Left kidney (tissue), 8 donors: Measurements from ENCODE around the gene OR2G2. TPM values are rescaled to one million over a fixed set of nuclear protein-coding genes. Genes with fewer than 3 reads are reported as not detected.
A peak's percentile ranks its signal among the peaks of the same experiment; 100 is the strongest.

Experiments
- DNase-seq: peaks from one replicate; pipeline ENCODE4 v3.0.0-alpha.2; 2013
- long read RNA-seq, 8 donors: transcript quantifications; one replicate each; lab custom pipeline, GENCODE V29; 2026
- polyA plus RNA-seq: library from polyadenylated mRNA; unstranded; fragments of 120-200 nt; gene quantifications from one replicate; pipeline ENCODE4 v1.2.1, GENCODE V29; 2013; ENCODE audit not compliant: insufficient read length

The OR2G2 gene, protein sequence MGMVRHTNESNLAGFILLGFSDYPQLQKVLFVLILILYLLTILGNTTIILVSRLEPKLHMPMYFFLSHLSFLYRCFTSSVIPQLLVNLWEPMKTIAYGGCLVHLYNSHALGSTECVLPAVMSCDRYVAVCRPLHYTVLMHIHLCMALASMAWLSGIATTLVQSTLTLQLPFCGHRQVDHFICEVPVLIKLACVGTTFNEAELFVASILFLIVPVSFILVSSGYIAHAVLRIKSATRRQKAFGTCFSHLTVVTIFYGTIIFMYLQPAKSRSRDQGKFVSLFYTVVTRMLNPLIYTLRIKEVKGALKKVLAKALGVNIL
- polyA plus RNA-seq = not detected
- long read RNA-seq, donor 1 = 0 reads
- long read RNA-seq, donor 2 = 0 reads
- long read RNA-seq, donor 3 = 0 reads
- long read RNA-seq, donor 4 = 0 reads
- long read RNA-seq, donor 5 = 0 reads
- long read RNA-seq, donor 6 = 0 reads
- long read RNA-seq, donor 7 = 0 reads
- long read RNA-seq, donor 8 = 0 reads

DNA sequence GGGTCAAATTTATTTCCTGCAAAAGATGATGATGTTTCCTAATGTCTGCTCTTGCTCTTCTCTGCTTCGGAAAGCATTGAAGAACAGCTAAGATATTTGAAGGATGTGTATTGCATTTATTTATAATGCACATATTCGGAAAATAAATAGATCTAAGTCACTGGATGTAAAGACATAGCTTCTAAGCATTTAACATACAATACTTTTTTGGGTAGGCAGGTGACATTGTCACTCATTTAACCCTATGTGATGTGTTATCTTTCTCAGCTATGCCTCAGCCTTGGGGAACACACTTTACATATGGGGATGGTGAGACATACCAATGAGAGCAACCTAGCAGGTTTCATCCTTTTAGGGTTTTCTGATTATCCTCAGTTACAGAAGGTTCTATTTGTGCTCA lies at the start of gene OR2G2:
OR2G2 (plus strand) TSS at position 301 of the 400 bp plus-strand sequence; CDS start at position 301, 0 bp downstream.
- DNase-seq = no peak

DNA sequence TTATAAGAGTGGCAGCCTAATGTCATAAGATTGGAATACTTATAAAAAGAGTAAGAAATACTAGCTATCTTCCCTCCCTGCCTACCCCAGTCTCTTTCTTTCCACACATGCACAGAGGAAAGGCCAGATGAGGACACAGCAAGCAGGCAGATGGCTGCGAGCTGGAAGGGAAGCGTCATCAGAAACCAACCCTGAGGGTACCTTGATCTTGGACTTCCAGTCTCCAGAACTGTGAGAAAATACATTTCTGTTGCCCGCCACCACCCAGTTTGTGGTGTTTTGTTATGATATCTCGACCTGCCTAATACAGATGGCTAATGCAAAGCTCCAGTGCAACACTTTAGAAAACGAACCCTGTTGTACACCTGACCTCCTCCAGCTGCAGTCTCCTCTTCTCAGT lies 49.6 kb upstream of the OR2G2 start:
- no peak for DNase-seq

DNA sequence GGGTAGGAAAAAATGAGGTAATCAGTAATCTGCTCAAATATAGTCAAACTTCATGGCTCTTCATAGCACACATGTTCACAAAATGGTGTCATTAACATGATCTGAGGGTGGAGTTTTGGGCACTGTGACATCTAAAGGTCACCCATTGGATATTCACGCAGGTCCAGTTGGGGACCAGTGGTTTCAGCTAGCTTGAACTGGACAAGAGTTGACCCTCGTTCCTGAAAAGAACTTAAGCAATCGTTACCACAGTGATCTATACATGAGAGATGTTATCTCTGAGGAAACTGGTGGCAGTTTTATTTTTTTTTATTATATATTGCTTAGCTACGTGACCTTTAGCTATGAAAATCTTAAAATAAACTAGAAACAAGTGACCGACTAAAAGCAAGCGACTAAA lies 48.9 kb upstream of the OR2G2 start:
- DNase-seq = no peak

DNA sequence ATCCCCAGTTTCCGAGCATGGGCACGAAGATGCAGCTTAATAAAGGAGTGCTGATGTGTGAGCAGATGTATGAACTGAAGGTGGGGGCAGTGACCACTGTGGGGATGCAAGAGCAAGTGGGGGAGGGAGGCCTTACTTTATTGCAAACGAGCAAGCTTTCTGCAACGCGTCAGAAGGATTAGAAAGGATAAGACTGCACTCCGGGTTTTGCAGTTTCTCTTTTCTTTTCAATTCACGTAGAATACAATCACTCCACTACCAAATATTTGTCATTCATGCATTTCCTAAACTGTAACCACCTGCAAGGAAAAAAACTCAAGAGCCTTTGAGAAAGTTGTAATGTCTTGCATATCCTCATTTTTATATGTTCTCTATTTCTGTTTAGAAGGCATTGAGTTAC lies 47.6 kb upstream of the OR2G2 start:
- DNase-seq = no peak

DNA sequence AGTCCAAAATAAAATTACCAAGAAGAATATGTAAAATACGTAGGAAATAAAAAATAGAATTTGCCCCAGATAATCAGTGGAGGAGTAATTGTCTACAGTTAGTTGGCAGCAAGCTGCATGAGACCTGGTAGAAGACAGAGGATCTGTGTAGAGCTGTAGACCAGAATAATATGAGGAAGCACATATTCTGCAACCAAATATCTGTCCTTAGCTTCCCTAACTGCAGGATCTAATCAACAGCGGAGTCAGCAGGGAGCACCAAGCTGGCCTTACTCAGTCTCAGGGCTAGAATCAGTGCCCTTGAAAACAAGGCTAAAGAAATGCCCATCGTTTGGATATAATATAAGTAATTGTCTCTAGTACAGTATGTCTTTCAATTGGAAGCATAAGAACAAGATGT lies 45.3 kb upstream of the OR2G2 start:
- DNase-seq = no peak

DNA sequence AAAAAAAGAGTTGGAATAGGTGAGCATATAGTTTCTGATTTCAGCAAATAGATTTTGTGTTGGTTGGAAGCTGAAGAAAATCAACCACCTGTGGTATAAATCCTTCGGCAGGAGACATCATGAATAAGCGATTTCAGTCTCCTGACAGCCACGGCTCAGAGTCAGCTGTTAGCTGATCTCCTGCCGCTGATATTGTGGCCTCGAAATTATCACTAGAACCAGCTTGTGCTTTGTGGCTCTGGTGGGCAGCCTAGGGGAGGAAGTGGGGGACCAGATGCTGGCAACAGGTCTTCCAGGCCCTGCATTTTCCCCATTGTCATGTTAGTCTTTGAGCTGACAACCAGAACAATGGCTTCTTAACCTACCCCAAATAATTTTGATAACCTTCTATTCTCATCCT lies 40.1 kb upstream of the OR2G2 start:
- no peak for DNase-seq

DNA sequence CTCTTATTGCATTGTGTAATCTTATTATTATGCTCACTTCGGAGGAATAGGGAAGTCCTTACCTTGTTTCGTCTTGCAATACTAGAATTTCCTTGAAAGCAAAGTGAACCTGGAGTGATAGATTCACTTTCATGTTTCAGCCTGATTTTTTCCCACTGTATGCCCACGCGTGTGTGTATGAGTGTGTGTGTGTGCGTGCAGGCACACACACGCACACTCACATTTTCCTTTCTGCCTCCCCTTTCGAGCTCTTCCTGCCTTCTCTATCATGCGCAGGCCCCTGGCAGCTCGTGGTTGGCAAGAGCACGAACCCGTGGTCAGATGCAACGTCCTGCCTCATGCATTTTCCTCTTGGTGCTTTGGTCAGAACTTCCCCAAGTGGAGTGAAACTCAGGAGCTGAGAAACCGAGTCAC lies 39.4 kb upstream of the OR2G2 start, which contains the start of gene GCSAML:
GCSAML (plus strand) TSS at position 366 of the 414 bp plus-strand sequence. CDS start 58 bp downstream, outside the sequence.
- DNase-seq = no peak

DNA sequence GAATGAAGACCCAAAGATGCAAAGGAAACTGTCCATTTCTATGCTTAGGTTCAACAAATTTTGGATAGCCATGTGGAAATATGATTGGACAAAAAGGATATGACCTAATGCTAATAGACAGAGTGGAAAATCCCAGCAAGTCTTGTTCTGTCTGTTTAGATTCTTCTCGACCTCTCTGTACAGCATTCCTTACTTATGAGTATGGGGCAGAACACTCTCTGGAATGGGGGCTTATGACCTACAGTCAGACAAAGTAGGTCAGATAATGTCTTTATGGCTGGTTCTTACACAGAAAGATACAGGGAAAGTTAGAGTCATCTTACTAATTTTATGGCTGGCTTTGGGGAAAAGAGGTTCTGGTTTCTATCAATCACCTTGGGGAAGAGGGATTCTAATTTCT lies 36.4 kb upstream of the OR2G2 start:
- no peak for DNase-seq

DNA sequence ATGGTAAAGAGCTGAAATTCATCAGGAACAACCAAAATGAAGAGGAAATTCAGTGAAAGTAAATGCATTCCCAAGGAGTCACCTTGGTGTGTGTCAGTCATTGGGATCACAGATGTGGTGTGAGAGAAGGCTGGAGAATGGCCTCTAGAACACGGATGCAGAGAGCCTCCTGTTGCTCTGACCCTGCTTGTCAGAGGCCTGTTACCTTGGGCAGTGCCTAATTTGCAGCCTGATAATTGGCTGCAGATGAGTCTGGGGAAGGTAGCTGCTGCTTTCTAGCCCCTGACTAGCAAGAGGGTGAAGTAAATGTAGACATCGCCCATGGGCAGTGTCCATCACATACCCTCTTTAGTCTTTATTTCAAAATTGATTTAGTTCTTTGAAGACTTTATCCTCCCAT lies 35.9 kb upstream of the OR2G2 start:
- DNase-seq = no peak

DNA sequence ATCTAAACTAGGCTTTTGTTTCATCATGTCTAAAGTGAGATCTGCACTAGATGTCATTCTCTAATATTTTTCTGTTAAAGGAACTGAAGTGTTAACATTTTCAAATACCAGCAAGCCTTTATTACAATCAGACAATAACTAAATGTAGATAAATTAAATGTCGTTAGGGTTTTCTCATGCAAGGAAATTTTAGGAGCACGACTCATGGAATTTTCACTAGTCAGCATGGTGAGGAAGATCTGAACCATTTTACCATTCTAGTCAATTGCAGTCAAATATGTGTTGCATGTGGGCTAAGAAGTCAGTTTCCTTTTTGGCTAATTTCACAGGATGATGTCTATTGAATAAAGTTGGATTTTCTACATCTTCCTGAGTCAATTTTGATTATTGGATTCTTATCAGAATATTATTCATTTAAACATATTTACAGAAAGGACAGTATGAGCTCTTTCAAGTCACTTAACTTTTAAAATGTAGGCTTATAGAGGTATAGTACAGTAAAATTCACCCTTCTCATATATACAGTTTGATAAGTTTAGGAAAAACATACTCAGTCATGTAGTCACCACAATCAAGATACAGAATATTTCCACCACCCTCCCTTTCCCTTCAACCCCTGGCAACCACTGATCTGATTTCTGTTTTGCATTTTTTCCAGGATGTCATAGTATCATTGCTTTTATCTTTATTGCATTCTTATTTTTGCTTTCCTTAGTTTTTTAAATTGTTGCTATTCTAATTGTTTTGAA lies 30.1 kb upstream of the OR2G2 start:
- no peak for DNase-seq

DNA sequence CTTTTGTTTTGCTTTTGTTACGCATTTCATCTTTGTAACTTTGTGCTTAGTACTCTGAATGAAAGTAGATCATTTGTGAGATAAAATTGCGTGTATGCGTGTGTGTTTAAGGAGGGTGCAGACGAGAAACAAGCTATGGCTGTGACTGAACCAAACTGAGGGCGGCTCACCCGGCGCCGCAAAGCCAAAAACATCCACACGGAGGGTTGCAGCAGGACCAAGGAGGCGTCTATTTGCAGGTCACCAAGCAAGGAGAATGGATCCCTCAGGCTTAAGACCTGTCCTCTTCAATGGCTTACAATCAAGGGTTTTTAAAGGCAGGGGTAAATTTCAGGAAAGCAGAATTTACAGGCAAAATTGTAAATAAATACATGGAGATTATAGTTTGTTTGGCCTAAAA lies 26.4 kb upstream of the OR2G2 start:
- DNase-seq = no peak

DNA sequence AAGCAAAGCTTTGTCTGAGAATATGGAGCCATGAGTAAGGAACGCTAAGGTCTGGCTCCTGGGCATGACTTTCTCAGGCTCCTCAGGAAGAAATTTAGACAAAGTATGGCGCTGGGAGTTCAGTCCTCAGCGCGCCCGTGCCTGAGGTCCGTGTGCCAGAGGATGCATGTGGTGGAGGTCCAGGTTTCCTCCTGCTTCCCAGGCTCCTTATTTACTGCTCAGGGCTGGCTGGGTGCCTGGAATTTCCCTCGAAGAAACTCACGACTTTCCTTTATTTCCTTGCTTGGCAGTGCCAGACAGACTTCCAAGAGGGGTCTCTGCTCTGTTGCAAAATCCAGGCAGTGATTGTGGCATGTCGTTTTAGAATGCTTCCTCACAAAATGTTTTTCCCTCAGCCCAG lies 26.0 kb upstream of the OR2G2 start:
- no peak for DNase-seq

DNA sequence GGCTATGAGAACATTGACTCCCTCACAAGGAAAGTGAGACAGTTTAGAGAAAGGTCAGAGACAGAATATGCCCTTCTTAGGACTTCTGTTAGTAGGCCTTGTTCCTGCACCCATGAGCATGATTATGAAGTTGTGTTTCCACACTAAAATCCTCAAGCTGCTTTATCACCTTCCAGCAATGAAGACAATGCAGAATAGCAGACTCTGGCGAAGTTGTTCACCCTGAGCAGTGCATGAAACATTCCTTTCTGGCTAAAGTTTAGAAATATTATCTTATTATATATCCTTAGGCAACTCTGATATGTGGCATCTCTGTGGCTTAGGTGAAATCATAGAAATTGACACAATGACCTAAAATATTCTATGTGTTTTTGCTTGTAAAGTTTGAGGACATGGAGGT lies 13.9 kb upstream of the OR2G2 start:
- DNase-seq = no peak

DNA sequence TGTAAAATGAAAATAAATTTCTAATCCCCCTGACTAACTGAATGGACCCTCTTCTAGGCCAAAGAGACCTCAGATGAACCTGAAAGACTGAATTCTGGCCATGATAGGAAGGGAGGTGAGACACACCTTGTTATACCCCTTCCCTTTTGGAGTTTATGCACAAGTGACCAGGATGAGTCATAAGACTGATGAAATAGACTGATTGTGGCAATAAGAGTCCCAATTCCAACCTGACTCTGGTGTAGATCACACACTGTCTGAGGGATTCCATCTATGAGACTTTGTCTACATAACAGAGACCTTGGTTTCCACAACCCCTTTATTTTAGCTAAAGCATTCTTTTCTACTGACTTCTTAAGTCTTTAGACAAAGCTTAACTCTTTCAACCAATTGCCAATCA lies 13.5 kb upstream of the OR2G2 start:
- DNase-seq = no peak

DNA sequence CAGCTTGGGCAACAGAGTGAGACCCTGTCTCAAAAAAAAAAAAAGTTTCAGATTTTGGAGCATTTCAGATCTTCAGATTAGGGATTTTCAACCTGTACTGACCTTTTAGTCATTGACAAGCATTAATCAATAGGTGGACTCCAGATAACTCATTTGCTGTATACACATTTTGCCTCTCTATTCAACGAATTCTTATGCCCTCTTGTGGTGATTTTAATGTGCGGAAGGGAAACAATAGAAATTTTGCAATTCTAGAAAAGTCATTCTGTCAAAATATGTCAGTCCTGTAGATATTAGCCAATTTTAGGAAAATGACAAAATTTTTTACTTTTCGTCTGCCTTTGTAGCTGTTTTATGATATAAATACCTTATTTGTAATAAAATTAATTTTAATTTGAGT lies 11.6 kb upstream of the OR2G2 start:
- DNase-seq = peak; percentile 7

DNA sequence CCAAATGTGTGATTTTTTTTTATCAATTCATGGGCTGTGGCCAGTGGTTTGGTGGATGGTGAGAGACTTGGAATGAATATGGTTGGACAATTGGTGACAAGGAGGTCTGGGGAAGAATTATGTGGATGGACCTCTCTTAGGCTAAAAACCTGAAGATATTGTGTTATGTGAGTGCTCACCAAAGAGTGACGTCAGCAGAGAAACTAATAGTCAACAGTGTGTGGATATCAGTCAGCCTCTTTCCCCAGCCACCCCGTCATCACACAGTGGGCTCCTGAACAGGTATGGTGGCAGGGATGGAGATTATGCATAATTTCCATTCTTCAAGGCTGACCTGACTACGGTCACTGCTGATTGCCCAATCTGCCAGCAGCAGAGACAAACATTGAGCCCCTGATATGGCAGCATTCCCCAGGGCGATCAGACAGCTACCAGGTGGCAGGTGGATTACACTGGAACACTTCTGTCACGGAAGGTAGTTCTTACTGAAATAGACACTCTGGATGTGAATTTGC lies 9.2 kb upstream of the OR2G2 start:
- DNase-seq = no peak

DNA sequence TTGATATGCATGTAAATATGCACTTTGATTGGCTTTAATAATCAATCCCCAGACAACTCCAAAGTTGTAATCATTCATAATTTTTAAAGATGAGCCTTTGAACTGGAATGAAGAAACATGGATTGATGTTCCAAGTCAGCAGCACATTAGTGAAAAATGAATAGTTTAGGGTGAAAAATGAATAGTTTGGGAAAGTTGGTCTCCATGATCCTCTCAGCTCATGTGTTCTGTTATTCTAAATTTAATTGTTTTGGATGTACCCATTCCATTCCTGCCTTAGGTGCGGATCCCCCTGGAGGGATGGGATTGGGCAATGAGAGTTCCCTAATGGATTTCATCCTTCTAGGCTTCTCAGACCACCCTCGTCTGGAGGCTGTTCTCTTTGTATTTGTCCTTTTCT lies 17.1 kb downstream of the OR2G2 start, which contains the start of gene OR2G3:
OR2G3 (plus strand) TSS at position 301 of the 400 bp plus-strand sequence; CDS start at position 301, 0 bp downstream.
- DNase-seq = no peak

DNA sequence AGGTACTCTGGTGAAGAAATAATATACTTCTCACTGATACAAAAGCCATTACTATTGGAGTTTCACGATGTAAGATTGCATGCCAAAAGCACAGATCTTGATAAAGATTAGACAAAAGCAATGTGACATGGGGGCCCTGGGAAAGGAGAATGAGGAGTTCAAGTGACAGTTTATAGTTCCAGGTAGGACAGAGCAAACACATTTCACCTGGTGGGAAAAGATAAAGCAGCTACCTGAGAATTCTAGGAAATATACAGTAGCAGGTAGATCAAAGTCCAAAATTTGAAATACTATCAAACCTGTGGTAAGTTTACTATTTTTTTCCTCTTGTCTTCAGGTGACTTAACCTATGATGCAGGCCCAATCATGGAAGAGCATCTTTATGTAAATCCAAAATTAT lies 25.2 kb downstream of the OR2G2 start:
- no peak for DNase-seq

DNA sequence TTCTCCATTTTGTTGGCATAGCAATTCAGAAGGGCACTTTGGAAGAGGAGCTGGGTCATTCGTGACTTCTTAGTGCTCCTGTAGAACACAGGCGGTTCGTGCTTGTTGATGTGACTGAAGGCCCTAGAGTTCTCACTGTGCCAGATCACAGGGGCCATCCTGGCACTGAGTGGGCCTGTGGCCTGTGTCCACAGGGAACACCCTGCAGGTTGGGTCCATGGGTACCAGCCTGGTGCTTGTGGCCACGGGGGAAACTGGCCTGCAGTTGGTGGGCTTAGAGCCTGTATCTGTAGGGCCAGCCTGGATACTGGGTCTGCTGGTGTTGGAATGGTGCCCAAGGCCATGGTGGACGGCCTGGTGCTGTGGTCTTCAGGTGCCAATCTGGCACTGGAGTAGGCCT lies 26.5 kb downstream of the OR2G2 start:
- DNase-seq = no peak

DNA sequence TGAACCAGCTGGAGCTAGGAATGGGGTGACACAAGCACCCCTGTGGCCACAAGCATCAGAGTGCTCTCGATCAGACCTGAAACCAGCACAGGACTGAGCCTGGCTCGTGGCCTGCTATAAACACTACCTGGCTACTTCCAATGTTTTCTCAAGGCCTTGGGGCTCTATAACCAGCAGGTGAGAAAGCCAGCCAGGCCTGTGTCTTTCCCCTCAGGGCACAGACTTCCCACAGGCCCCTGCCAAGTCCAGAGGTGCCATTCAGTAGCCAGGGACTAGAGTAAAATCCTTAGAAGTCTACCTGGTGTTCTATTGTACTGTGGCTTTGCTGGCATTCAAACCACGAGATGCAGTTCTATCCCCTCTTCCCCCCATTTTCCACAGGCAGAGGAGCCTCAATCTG lies 39.8 kb downstream of the OR2G2 start:
- DNase-seq = no peak

DNA sequence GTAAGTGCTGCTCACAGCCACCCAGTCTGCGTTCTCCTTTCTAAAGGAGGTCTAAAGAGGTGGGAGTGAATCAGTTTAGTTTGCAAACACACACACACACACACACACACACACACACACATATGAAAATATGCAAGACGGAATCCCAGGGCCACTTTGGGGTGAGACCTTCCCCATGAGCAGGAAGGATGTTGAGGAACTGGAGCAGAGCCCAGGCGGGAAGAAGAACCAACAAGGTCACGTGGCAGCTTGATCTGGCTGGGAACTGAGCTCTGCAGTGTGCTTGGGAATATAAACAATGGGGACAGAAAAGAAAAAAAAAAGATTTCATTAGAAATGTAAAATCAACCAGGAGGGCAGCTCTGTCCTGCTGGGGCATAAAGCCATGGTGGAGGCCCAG lies 49.9 kb downstream of the OR2G2 start:
- no peak for DNase-seq

DNA sequence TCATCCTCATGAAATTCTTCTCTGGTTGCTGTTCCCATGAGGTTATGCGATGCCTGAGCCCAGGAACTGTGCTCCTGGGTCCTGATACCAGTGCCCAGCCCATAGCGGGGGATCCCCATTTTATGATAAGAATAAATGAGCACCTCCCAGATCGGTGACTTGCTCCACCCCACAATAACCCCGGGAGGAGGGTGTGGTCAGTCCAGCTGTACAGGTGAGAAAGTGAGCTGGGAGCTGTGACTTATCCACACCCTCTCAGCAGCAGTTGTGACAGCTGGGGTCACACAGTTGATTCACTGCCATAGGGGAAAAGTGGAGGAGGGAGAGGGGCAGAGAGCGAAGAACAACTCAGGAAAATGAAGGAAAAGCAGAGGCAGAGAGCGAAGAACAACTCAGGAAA lies 50.6 kb downstream of the OR2G2 start:
- DNase-seq = no peak
